Dermis lymphatic vessel endothelial cell (primary cell): ENCODE measurements around the gene FITM2. TPM values are rescaled to one million over a fixed set of nuclear protein-coding genes. Genes with fewer than 3 reads are reported as not detected.

Experiments used
- total RNA-seq: library from RNA; depleted of rRNA; stranded (reverse); fragments of >200 nt; gene quantifications from 2 replicates; pipeline ENCODE4 v1.2.1, GENCODE V29; 2014

Gene FITM2
- 6.8 and 7.6 TPM in 2 replicates for total RNA-seq

GRCh38 chr20:44310664-44311639 is at the start of gene FITM2:
FITM2 (minus strand) TSS chr20:44311202; CDS start chr20:44311148, 54 bp downstream.

GRCh38 chr20:44355498-44356352 is 44.7 kb upstream of the FITM2 start, which contains the start of gene HNF4A:
HNF4A (plus strand) TSS chr20:44355699; CDS start chr20:44355805, 106 bp downstream.

GRCh38 chr20:44336725-44337380 is 25.9 kb upstream of the FITM2 start, which contains the start of gene R3HDML:
R3HDML (plus strand) TSS chr20:44337043; CDS start chr20:44337158, 115 bp downstream.

Other genes starting within 250 kb of the FITM2 start
- gene JPH2, start 124.0 kb downstream of the FITM2 start, total RNA-seq, result 0.22 TPM in 1 of 2 replicates, not detected in the other
- gene OSER1, start 100.4 kb downstream of the FITM2 start, total RNA-seq, result 39.3 and 40.7 TPM in 2 replicates
- not detected in 2 replicates for gene GDAP1L1, start 63.9 kb downstream of the FITM2 start, total RNA-seq
- not detected in 2 replicates for gene R3HDML, start 25.8 kb upstream of the FITM2 start, total RNA-seq
- gene HNF4A, start 44.5 kb upstream of the FITM2 start, total RNA-seq, result not detected in 2 replicates
- 2.3 and 4.4 TPM in 2 replicates for gene TTPAL, start 164.7 kb upstream of the FITM2 start, total RNA-seq
- 130 and 138 TPM in 2 replicates for gene SERINC3, start 210.9 kb upstream of the FITM2 start, total RNA-seq